ENCODE measurements around the gene CYP24A1.

The CYP24A1 gene

DNA sequence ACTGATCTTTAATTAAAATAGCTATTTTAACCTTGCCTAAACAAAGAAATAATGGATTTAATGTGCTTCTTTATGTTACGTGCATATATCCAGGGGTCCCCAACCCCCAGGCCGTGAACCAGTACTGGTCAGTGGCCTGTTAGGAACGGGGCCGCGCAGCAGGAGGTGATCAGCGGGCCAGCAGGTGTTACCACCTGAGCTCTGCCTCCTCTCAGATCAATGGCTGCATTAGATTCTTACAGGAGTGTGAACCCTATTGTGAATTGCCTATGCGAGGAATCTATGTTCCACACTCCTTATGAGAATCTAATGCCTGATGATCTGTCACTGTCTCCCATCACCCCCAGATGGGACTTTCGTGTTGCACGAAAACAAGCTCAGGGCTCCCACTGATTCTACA, 8.8 kb downstream of the CYP24A1 start:
- H3K4me3 ChIP-seq (ENCODE audit: insufficient read depth, low read depth, low read length), result no peak overlapping the region
- no peaks in the 10 kb centered on the region for H3K9me3 ChIP-seq (ENCODE audit: control insufficient read depth, low read length)
- no peaks in the 10 kb centered on the region for H3K36me3 ChIP-seq (ENCODE audit: control insufficient read depth, insufficient read depth, low read length)
- H3K27ac ChIP-seq (ENCODE audit: insufficient read depth, low read depth, low read length, poor library complexity, severe bottlenecking), result no peak overlapping the region
- H3K4me1 ChIP-seq (ENCODE audit: control insufficient read depth, insufficient read depth, low read length), result no peaks in the 10 kb centered on the region
- WGBS, 2 experiments, result 93 to 96% methylated on average over 7 to 9 of the region's 9 CpGs
- H3K27me3 ChIP-seq (ENCODE audit: control insufficient read depth, insufficient read depth, low read length, poor library complexity, severe bottlenecking), result peaks cover 20% of the 10 kb centered on the region

DNA sequence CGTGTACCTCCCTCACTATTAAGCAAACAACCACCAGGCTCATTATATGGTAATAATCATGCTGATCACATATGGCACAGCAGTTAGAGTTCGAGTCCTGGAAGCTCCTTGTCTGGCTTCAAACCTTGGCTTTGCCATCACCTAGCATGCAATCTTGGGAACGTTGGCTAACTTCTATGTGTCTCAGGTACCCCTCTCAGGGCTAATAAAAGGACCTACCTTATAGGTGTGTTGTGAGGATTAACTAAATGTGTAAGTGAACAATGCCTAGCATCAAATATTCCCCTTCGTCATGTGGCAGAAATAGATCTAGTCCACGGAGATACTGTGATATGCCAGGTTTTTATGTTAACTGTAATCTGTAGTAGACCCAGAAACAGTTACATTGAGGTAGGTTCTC, 10.4 kb downstream of the CYP24A1 start:
- H3K4me3 ChIP-seq (ENCODE audit: insufficient read depth, low read depth, low read length), result no peak overlapping the region
- no peaks in the 10 kb centered on the region for H3K9me3 ChIP-seq (ENCODE audit: control insufficient read depth, low read length)
- H3K27me3 ChIP-seq (ENCODE audit: control insufficient read depth, insufficient read depth, low read length, poor library complexity, severe bottlenecking), result peaks cover 7% of the 10 kb centered on the region
- WGBS, 2 experiments, result 89 to 97% methylated on average over 5 of the region's 5 CpGs
- H3K4me1 ChIP-seq (ENCODE audit: control insufficient read depth, insufficient read depth, low read length), result no peaks in the 10 kb centered on the region
- no peak overlapping the region for H3K27ac ChIP-seq (ENCODE audit: insufficient read depth, low read depth, low read length, poor library complexity, severe bottlenecking)
- H3K36me3 ChIP-seq (ENCODE audit: control insufficient read depth, insufficient read depth, low read length), result no peaks in the 10 kb centered on the region

DNA sequence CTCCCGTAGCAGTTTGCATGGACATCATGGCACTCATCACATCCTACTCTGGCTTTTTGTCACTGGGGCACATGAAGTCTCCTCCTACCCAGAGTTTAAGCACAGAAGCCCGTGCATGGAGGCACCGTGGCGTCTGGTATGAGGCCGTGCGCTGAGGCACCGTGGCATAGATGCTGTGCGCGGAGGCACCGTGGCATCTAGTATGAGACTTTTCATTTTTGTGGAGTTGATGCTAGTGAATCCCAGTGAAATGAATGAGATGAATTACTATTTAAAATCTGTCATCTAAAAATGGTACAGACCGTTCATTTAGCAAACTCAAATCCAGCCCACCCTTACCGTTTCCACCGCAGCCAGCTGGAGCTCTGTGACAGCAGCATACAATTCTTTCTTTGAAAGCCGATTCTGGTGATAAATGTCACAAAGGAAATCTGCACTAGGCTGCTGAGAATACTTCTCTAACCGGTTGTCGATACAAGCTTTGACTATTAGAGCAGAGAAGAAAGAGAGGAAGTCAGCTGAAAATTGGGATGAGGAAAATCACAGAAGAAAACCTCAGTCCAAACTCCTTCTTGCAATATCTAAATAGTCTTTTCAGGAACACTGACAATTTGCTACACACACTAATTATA, 11.3 kb downstream of the CYP24A1 start:
- H3K27ac ChIP-seq (ENCODE audit: insufficient read depth, low read depth, low read length, poor library complexity, severe bottlenecking), result no peak overlapping the region
- H3K27me3 ChIP-seq (ENCODE audit: control insufficient read depth, insufficient read depth, low read length, poor library complexity, severe bottlenecking), result no peaks in the 10 kb centered on the region
- WGBS, 2 experiments, result 92 to 94% methylated on average over 16 of the region's 16 CpGs
- H3K36me3 ChIP-seq (ENCODE audit: control insufficient read depth, insufficient read depth, low read length), result no peaks in the 10 kb centered on the region
- H3K9me3 ChIP-seq (ENCODE audit: control insufficient read depth, low read length), result no peaks in the 10 kb centered on the region
- H3K4me1 ChIP-seq (ENCODE audit: control insufficient read depth, insufficient read depth, low read length), result no peaks in the 10 kb centered on the region
- H3K4me3 ChIP-seq (ENCODE audit: insufficient read depth, low read depth, low read length), result no peak overlapping the region

DNA sequence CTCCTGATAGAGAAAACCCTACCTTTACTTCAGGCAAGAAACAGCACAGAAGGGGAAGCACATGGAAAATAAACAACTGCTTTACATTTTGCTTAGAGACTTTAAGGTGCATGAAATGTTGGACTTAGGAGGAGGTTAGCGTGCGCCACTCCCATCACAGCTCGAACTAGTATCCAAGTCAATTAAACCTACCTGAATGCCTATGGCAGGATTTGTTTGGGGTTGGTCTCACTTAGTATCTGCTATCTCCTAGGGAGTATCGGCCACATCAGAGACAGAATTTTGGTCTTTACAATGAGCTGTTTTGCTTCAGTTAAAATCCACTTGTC, 12.0 kb downstream of the CYP24A1 start:
- Histone ChIP-seq H3K9me3 (ENCODE audit: control insufficient read depth, low read length) (no peaks in the 10 kb centered on the region), H3K27me3 (ENCODE audit: control insufficient read depth, insufficient read depth, low read length, poor library complexity, severe bottlenecking) (no peaks in the 10 kb centered on the region), H3K4me1 (ENCODE audit: control insufficient read depth, insufficient read depth, low read length) (no peaks in the 10 kb centered on the region), H3K4me3 (ENCODE audit: insufficient read depth, low read depth, low read length) (no peak overlapping the region), H3K36me3 (ENCODE audit: control insufficient read depth, insufficient read depth, low read length) (no peaks in the 10 kb centered on the region), H3K27ac (ENCODE audit: insufficient read depth, low read depth, low read length, poor library complexity, severe bottlenecking) (no peak overlapping the region)
- 94 to 97% methylated on average over 4 of the region's 4 CpGs for WGBS, 2 experiments

DNA sequence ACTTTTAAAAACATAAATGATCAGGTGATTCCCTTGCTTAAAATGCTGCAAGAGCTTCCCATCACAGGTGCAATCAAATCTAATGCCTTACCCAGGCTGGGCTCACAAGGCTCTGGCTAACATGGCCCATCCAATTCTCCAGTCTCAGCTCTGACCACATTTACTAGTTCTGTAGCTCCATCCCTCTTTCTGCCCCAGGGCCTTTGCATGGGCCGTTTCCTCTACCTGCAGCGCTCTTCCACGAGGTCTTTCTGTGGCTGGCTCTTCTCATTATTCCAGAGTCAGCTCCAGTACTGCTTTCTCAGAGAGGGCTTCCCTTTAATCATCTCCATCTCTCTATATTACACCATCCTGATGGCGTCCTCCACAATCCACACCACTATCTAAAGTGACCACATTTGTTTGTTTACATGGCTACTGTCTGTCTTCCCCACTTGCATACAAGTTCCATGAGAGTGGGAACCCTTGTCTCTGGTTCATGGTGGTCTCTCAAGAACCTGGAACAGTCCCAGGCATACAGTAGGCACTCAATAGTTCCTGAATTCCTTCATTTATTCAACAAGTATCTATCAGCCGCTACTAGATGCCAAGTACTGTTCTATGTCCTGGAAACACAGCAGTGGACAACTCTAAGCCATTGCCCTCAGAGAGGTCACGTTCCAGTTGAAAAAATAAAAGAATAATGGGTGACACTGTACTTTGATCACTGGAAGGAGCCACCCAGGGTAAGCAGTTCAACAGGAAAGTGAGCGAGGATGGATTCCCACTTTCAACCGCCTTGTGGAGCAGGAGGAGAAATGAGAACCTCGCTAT, 12.6 kb downstream of the CYP24A1 start:
- Histone ChIP-seq H3K4me1 (ENCODE audit: control insufficient read depth, insufficient read depth, low read length) (no peaks in the 10 kb centered on the region), H3K36me3 (ENCODE audit: control insufficient read depth, insufficient read depth, low read length) (no peaks in the 10 kb centered on the region), H3K27me3 (ENCODE audit: control insufficient read depth, insufficient read depth, low read length, poor library complexity, severe bottlenecking) (no peaks in the 10 kb centered on the region), H3K4me3 (ENCODE audit: insufficient read depth, low read depth, low read length) (no peak overlapping the region), H3K9me3 (ENCODE audit: control insufficient read depth, low read length) (no peaks in the 10 kb centered on the region), H3K27ac (ENCODE audit: insufficient read depth, low read depth, low read length, poor library complexity, severe bottlenecking) (no peak overlapping the region)
- 92 to 94% methylated on average over 9 of the region's 9 CpGs for WGBS, 2 experiments

DNA sequence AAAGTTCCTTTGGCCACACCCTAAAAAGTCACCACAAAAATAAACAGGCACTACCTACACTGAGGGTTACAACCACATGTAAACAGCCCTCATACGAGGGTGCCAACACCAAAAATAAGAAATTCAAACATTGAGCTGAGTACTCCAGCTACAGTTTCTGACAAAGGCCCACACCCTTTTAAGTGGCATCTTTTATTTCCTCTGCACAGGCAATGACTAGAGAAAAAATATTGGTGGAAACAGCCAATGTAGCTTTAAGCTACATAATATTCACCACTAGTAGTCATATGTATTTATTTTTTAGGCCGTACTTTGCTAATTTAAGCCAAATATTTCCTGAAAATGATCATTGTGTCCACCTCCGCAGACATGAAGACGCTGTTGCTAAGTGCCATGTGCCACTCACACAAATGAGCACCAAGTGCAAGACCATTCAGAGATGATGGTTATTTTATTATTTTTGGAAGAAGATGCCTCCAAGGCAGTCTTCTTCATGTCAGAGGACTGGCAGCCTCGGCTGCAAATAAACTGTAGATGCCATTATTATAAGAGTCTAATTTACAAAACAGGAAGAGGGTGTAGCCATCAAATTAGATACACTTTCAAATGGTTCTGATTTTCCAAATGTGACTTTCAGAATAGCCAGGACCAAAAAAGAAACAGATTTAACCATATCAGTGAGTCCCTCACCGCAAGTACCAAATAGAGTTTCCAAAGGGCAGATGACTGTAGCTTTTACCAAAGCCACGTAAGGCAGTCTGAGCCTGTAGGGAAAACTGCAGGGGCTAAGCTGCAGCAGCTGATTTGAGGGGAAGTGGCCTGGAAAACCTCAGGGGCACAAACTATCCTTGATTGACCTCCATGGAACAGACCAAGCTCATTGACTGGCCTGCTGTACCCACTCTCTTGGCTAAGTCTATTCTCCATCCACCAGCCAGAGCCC, 13.4 kb downstream of the CYP24A1 start:
- H3K4me3 ChIP-seq (ENCODE audit: insufficient read depth, low read depth, low read length), result no peak overlapping the region
- 85 to 89% methylated on average over 7 of the region's 7 CpGs for WGBS, 2 experiments
- no peaks in the 10 kb centered on the region for H3K9me3 ChIP-seq (ENCODE audit: control insufficient read depth, low read length)
- no peaks in the 10 kb centered on the region for H3K27me3 ChIP-seq (ENCODE audit: control insufficient read depth, insufficient read depth, low read length, poor library complexity, severe bottlenecking)
- no peak overlapping the region for H3K27ac ChIP-seq (ENCODE audit: insufficient read depth, low read depth, low read length, poor library complexity, severe bottlenecking)
- H3K4me1 ChIP-seq (ENCODE audit: control insufficient read depth, insufficient read depth, low read length), result no peaks in the 10 kb centered on the region
- no peaks in the 10 kb centered on the region for H3K36me3 ChIP-seq (ENCODE audit: control insufficient read depth, insufficient read depth, low read length)

DNA sequence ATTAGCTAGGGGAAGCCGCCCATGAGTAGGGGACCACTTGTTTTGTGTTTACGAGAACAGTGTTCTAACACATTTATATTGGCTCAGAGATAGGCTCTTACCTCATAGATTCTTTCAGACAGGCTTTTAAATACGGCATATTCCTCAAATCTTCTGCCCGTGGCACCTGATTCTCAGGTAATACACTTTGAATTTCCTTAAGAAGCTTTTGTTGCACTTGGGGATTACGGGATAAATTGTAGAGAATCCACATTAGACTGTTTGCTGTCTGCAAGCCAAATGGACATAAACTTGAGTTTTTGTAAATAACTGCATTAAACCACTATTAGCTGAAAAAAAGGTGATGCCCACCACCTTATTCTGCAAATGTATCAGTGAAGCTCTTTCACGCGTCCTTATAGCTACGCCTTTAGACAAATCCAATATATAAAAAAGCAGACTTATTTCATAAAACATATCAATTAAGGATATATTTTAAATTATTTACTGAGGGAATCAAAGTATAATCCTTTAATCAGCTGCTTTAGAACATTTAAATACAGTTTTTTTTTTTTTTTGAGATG, 14.8 kb downstream of the CYP24A1 start:
- Histone ChIP-seq H3K27me3 (ENCODE audit: control insufficient read depth, insufficient read depth, low read length, poor library complexity, severe bottlenecking) (no peaks in the 10 kb centered on the region), H3K4me3 (ENCODE audit: insufficient read depth, low read depth, low read length) (no peak overlapping the region), H3K36me3 (ENCODE audit: control insufficient read depth, insufficient read depth, low read length) (no peaks in the 10 kb centered on the region), H3K9me3 (ENCODE audit: control insufficient read depth, low read length) (no peaks in the 10 kb centered on the region), H3K4me1 (ENCODE audit: control insufficient read depth, insufficient read depth, low read length) (no peaks in the 10 kb centered on the region), H3K27ac (ENCODE audit: insufficient read depth, low read depth, low read length, poor library complexity, severe bottlenecking) (no peak overlapping the region)
- WGBS, 2 experiments, result 94 to 96% methylated on average over 7 to 8 of the region's 8 CpGs

DNA sequence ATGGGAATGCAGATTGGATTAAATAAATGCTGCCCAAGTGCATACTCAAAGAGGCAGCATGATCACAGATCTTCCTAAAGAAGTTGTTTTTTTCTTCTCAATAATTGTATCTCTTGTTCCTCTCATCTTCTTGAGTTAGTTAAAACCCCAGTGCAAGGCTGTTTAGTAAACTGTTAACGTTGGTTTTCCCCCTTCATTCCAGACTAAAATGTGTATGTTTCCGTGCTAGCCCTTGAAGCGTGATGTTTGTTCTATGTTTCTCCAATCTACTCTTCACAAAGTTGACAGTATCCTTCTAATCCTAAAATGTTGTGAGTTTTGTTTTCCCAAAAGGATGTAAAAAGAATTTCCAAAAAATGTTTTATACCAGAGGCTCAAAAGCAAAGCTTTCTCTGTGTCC, 15.6 kb downstream of the CYP24A1 start:
- no peaks in the 10 kb centered on the region for H3K9me3 ChIP-seq (ENCODE audit: control insufficient read depth, low read length)
- no peaks in the 10 kb centered on the region for H3K36me3 ChIP-seq (ENCODE audit: control insufficient read depth, insufficient read depth, low read length)
- H3K27me3 ChIP-seq (ENCODE audit: control insufficient read depth, insufficient read depth, low read length, poor library complexity, severe bottlenecking), result no peaks in the 10 kb centered on the region
- no peaks in the 10 kb centered on the region for H3K4me1 ChIP-seq (ENCODE audit: control insufficient read depth, insufficient read depth, low read length)
- no peak overlapping the region for H3K4me3 ChIP-seq (ENCODE audit: insufficient read depth, low read depth, low read length)
- H3K27ac ChIP-seq (ENCODE audit: insufficient read depth, low read depth, low read length, poor library complexity, severe bottlenecking), result no peak overlapping the region
- 94 to 95% methylated on average over 2 to 3 of the region's 3 CpGs for WGBS, 2 experiments

DNA sequence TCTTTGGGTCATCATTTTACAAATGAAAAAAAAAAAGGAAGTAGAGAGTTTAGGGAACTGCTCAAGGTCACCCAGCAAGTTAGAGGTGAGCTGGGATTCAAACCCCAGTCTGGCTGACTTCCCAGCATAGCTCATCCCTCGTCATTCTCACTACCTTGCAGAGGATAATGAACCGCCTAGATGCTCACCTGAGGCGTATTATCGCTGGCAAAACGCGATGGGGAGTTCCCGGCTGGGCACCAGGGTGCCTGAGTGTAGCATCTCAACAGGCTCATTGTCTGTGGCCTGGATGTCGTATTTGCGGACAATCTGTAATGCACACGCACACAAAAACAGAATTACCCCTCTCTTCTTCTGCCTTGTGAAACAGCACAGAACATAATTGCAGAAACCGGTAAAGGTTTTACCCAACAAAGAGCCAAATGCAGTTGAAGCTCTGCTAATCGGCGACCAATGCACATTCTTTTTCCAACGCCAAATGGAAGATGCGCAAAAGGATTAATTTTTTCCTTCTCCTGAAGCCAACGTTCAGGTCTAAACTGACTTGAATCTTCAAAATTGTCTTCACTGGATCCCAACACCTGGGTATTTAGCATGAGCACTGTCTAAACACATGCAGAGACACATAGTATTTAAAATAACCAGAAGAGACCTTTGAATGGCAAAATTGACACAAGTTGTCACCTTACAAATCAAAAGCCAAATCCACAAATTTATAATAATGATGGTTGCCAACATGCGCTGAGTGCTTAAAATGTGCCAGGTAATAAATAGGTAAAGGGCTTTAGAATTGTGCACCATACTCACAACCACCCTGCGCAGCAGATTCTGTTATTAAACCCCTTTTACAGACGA, 16.6 kb downstream of the CYP24A1 start:
- Histone ChIP-seq H3K27me3 (ENCODE audit: control insufficient read depth, insufficient read depth, low read length, poor library complexity, severe bottlenecking) (no peaks in the 10 kb centered on the region), H3K4me3 (ENCODE audit: insufficient read depth, low read depth, low read length) (no peak overlapping the region), H3K9me3 (ENCODE audit: control insufficient read depth, low read length) (no peaks in the 10 kb centered on the region), H3K4me1 (ENCODE audit: control insufficient read depth, insufficient read depth, low read length) (no peaks in the 10 kb centered on the region), H3K36me3 (ENCODE audit: control insufficient read depth, insufficient read depth, low read length) (no peaks in the 10 kb centered on the region), H3K27ac (ENCODE audit: insufficient read depth, low read depth, low read length, poor library complexity, severe bottlenecking) (no peak overlapping the region)
- WGBS, 2 experiments, result 90 to 92% methylated on average over 18 to 19 of the region's 19 CpGs
